ENCODE measurements around the gene FBLN7. TPM values are rescaled to one million over a fixed set of nuclear protein-coding genes. Genes with fewer than 3 reads are reported as not detected.

FBLN7 gene
- total RNA-seq, 1 donor from 2014 or later = 19.1 TPM

- peak overlapping the region; percentile 29 for H3K4me3 Mint-ChIP-seq
- H3K27me3 Mint-ChIP-seq (ENCODE audit: low read depth) = no peaks in the 10 kb centered on the region
- no peak for DNase-seq (ENCODE audit: low read depth, low spot score)
- TF ChIP-seq, protein P1, sequence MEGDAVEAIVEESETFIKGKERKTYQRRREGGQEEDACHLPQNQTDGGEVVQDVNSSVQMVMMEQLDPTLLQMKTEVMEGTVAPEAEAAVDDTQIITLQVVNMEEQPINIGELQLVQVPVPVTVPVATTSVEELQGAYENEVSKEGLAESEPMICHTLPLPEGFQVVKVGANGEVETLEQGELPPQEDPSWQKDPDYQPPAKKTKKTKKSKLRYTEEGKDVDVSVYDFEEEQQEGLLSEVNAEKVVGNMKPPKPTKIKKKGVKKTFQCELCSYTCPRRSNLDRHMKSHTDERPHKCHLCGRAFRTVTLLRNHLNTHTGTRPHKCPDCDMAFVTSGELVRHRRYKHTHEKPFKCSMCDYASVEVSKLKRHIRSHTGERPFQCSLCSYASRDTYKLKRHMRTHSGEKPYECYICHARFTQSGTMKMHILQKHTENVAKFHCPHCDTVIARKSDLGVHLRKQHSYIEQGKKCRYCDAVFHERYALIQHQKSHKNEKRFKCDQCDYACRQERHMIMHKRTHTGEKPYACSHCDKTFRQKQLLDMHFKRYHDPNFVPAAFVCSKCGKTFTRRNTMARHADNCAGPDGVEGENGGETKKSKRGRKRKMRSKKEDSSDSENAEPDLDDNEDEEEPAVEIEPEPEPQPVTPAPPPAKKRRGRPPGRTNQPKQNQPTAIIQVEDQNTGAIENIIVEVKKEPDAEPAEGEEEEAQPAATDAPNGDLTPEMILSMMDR (conservative IDR thresholded peaks at IDR 0.05) = no peak
- no peak overlapping the region for H3K27ac Mint-ChIP-seq (ENCODE audit: unreplicated experiment)
- no peaks in the 10 kb centered on the region for H3K9me3 Mint-ChIP-seq
- peaks cover 15% of the 10 kb centered on the region for H3K36me3 Mint-ChIP-seq (ENCODE audit: low read depth)
- peaks cover 55% of the 10 kb centered on the region for H3K4me1 Mint-ChIP-seq
These were observed 11.0 kb downstream of the FBLN7 start for GRCh38 chr2:112149194-112149593.

- Mint-ChIP-seq H3K27me3 (ENCODE audit: low read depth) (no peaks in the 10 kb centered on the region), H3K9me3 (no peaks in the 10 kb centered on the region), H3K4me1 (peaks cover 55% of the 10 kb centered on the region), H3K36me3 (ENCODE audit: low read depth) (peaks cover 15% of the 10 kb centered on the region), H3K4me3 (peak overlapping the region; percentile 29), H3K27ac (ENCODE audit: unreplicated experiment) (peak overlapping the region; percentile 64)
- no peak for DNase-seq (ENCODE audit: low read depth, low spot score)
- TF ChIP-seq, protein P1 (conservative IDR thresholded peaks at IDR 0.05) = no peak
These were observed 11.8 kb downstream of the FBLN7 start for GRCh38 chr2:112149866-112150435.

- Mint-ChIP-seq H3K36me3 (ENCODE audit: low read depth) (peaks cover 15% of the 10 kb centered on the region), H3K27ac (ENCODE audit: unreplicated experiment) (peak overlapping the region; percentile 64), H3K27me3 (ENCODE audit: low read depth) (no peaks in the 10 kb centered on the region), H3K4me1 (peaks cover 55% of the 10 kb centered on the region), H3K9me3 (no peaks in the 10 kb centered on the region), H3K4me3 (no peak overlapping the region)
- DNase-seq (ENCODE audit: low read depth, low spot score) = no peak
- TF ChIP-seq, protein P1 (conservative IDR thresholded peaks at IDR 0.05) = no peak
These were observed 12.3 kb downstream of the FBLN7 start for GRCh38 chr2:112150447-112150846.

- TF ChIP-seq, protein P1 (conservative IDR thresholded peaks at IDR 0.05) = no peak
- Mint-ChIP-seq H3K27me3 (ENCODE audit: low read depth) (no peaks in the 10 kb centered on the region), H3K36me3 (ENCODE audit: low read depth) (peaks cover 15% of the 10 kb centered on the region), H3K4me1 (peaks cover 56% of the 10 kb centered on the region), H3K27ac (ENCODE audit: unreplicated experiment) (peak overlapping the region; percentile 64), H3K4me3 (no peak overlapping the region), H3K9me3 (no peaks in the 10 kb centered on the region)
- no peak for DNase-seq (ENCODE audit: low read depth, low spot score)
These were observed 12.7 kb downstream of the FBLN7 start for GRCh38 chr2:112150851-112151250.

- Mint-ChIP-seq H3K36me3 (ENCODE audit: low read depth) (peaks cover 19% of the 10 kb centered on the region), H3K27me3 (ENCODE audit: low read depth) (no peaks in the 10 kb centered on the region), H3K27ac (ENCODE audit: unreplicated experiment) (peak overlapping the region; percentile 64), H3K4me1 (peaks cover 60% of the 10 kb centered on the region), H3K4me3 (no peak overlapping the region), H3K9me3 (no peaks in the 10 kb centered on the region)
- DNase-seq (ENCODE audit: low read depth, low spot score) = no peak
- TF ChIP-seq, protein P1 (conservative IDR thresholded peaks at IDR 0.05) = no peak
These were observed 13.1 kb downstream of the FBLN7 start for GRCh38 chr2:112151271-112151670.

All from neural crest cell (in vitro differentiated cells).